Measurements from ENCODE around the gene ETV6.

The ETV6 gene

DNA sequence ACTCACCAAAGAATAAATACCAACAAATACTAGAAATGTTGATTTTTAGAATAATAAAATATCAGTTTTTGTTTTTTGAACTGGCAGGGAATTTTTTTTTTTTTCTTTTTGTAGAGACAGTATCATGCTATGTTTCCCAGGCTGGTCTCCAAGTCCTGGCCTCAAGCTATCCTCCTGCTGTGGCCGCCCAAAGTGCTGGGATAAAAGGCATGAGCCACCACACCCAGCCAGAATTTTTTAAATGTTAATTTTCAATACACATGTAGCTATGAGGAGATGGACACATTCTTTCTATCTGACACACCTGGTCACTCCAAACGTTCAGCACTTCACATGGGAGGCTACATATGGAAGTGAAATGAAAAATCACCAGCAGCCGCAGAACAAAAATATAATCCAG, 126.8 kb downstream of the ETV6 start:
- no peak for DNase-seq (ENCODE audit: low spot score)

DNA sequence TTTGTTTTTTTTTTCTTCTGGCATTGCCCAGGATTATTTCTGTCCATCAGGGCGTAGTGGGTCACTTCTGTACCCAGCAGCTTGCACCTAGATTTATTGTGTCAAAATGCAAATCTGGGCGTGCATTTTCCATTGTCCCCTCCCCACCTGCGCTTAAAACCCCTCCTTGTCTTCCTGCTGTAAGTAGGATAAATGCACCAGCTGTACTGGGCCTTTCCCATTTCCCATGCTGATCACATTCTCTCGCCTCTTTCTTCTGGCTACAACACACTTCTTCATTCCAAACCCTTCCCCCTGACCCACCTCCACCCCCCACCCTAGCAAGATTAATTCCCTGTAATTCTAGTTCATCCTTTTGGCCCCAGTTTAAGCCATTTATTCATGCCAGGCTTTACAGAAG, 128.0 kb downstream of the ETV6 start:
- DNase-seq (ENCODE audit: low spot score), result no peak

DNA sequence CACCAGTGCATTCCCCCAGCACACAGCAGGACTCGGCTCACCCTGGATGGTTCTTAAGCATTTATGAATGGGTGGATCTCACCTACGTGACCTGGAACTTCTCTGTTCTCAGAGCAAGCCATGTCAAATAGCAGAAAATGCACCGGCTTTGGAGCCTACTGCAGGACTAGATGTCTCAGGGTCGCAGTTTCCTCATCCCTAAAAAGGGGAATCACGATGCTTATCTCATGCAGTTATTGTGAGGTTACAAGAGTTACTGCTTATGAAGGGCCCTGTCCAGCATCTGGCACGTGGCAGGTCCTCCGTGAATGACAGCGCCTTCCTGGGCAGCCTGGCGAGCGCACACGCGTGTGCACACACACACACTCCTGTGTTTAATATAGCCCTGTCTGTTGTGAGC, 128.5 kb downstream of the ETV6 start:
- no peak for DNase-seq (ENCODE audit: low spot score)

DNA sequence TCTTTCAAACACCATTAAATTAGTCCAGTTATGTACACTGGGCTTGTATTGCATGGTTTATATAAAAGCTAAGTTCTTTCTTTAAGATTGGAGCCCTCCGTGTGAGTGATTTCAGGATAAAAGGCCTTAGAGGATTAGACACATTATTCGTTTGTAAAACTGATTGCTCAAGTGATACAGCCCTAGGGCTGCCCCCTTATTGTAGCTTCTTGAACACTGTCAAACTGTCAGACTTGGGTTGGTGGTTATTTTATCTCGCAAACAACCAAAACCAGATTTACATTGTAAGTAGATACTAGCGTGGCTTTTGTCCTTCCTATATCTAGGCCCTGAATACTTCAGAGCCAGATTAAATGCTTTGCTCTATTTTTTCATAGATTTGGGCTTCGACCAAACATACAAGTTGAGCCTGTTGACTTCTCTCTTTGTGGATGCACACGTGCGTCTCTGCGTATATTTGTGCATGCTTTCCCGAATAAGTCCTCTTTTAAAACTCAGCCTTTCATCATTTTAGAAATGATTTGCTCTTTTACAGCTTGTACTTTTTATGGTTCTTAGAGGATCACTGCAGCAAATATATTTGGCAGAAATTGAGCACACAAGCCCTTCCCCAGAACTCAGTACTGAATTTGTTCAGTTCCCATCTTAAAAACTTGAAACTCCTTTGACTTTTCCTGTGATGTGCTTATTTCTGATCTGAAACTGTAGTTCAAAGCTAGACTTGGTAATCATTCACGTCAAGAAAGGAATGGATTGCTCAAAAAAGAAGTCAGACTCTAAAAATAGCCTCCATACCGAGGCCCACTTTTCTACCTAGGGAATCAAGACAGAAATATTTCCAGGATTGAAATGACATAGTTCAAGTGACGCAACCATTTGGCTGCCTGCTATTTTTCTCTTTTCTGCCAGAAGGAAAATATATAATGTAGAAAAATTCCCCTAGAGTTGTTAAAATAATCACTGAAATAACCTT, 129.5 kb downstream of the ETV6 start:
- DNase-seq (ENCODE audit: low spot score), result no peak

DNA sequence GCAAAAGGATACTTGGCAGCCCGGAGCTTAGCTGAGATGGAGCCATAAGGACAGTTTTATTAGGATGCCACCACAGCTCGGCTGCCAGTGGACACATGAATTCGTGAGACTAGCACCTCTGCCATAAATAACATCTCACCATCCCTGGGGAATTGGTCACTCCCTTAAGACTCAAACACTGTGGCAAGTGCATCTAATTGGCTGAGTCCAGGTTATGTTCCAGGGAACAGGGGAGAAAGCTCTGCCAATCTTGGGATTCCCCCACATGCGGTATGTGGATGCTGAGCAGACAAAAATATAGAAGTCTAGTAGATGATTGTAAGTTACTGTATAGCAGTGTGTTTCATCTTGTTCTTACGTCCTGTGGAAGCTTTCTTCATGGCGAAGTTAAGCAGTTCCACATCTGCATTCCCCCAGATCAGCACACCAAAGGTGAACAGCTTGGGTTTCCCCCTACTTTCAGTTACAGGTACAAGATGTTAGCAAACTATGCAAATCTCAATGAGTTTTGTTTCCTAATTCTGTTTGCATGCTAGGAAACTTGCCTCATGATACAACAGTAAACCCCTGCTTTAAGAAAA, 131.1 kb downstream of the ETV6 start:
- no peak for DNase-seq (ENCODE audit: low spot score)

DNA sequence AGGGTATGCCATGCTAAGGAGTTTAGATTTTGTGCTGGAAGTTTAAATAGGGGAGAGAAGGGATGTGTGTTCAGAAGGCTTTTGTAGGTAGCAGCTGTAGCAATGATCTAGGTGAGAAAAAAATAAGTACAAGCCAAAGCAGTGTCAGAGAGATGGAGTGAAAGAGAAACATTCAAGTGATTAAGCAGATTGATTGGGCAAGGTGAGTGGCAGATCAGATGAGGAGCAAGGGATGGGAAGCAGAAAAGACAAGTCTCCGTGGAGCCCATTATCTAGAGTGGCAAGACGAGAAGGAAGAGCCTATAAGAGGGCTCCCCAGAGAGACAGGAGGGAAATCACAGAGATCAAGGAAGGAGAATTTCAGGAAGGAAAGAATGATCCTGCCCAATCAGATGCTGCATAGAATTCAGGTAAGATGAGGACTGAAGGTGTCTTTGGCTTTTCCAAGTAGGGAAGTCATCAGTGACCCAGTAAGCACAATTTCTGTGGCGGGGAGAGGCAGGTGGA, 133.5 kb downstream of the ETV6 start:
- DNase-seq (ENCODE audit: low spot score), result no peak

DNA sequence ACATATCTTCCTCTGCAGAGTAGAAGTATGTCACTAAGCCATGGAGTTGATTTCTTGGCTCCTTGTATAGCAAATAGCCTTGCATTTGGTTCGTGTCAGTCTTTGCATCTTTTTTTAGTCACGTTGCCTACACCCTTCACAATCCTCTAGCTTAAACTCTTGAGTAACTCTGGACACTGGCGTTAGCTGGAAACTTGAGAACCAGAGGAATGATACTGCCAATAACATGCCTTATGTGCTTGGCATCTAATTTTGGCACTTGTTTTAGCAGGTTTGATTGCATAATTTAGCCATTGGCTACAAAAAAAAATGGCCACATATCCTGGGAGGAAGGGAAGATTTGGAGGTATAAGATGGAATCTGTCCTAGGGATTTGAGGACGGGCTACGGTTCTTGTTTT, 136.2 kb downstream of the ETV6 start:
- no peak for DNase-seq (ENCODE audit: low spot score)

DNA sequence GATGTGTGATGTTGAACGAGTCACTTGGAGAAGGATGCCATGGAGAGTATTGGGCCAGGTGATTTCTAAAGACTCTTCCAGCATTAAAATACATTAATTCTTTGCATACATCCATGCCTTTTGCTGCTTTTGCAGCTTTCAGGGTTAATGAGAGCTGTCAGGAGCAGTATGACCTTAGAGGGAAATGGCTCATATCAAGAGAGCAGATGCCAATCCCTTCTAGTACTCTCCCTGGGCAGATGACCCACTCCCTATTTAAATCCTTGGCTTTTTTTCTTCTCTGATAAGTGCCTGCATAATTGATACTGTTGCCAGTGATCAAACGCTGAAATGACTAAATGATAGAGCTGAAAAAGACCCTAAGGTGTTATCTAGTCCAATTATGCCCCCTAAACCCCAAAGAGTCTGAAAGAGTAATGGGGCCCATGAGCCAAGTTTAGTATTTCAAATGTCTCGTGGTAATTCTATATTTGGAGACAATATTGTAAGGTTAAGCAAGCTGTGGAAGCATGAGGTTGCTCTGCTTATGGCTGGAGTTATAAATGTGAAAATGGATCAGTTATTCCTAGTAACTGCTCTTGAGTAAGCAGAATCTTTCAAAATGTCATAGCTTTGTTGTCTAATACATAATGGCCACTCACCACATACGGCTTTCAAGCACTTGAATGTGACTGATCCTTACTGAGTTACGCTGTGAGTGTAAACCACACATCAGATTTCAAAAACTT, 137.3 kb downstream of the ETV6 start:
- DNase-seq (ENCODE audit: low spot score), result no peak

DNA sequence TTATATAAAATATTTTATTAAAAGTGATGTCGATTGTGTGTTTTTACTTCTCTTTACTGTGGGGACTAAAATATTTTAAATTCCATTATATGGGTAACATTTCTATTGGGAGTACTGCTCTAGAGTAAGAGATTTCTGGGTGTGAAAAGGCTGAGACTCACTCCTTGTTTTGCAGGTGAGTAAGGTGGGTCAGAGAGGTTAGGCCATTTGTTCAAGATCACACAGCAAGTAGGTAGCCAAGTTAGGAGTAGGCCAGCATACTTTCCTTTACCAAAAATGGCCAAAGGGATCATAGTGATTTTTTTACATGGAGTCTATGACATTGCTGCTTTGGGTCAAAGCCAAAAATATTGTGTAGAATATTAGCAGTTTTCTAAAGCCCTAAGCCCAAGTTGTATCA, 138.0 kb downstream of the ETV6 start:
- no peak for DNase-seq (ENCODE audit: low spot score)

DNA sequence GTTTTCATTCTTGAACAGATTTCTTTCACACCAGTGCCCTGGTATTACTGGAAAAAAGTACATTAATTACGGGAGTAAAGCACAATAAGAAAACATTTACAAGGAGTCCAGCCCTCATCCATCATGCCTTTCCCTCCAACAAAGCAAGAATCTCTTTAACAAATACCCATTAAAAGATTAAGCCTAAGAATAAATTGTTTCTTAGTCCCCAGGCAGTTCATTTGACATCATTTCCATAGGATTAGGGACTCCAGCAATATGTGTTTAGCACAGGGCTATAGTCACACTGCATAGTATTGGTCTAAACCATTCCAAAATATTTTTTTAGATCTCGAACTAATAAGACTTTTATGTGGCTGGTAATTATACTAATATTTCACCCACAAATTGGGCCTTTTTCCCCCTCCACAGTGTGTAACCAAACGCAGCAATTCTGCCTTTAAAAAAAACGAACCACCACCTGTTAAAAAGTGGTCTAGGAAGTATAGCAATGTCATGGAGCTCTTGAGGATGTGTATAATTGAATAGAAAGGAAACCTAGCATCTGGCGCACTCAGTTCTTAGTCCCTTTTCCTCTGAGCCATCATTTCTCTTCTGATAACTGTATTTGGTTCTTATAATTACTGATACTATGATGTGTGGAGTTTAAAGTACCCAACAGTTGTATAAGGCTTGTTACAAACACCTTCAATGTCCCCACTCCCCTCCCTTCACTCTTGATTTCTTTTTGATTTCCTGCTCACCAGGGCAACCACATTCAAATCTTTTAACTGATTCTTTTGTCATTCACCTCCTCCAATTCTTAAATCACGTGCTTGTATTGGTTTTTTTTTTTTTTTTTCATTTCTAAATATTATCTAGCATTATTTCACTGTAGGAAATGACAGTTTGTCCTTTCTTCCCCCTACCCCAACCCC, 138.7 kb downstream of the ETV6 start:
- peak; percentile 53 for DNase-seq (ENCODE audit: low spot score)

DNA sequence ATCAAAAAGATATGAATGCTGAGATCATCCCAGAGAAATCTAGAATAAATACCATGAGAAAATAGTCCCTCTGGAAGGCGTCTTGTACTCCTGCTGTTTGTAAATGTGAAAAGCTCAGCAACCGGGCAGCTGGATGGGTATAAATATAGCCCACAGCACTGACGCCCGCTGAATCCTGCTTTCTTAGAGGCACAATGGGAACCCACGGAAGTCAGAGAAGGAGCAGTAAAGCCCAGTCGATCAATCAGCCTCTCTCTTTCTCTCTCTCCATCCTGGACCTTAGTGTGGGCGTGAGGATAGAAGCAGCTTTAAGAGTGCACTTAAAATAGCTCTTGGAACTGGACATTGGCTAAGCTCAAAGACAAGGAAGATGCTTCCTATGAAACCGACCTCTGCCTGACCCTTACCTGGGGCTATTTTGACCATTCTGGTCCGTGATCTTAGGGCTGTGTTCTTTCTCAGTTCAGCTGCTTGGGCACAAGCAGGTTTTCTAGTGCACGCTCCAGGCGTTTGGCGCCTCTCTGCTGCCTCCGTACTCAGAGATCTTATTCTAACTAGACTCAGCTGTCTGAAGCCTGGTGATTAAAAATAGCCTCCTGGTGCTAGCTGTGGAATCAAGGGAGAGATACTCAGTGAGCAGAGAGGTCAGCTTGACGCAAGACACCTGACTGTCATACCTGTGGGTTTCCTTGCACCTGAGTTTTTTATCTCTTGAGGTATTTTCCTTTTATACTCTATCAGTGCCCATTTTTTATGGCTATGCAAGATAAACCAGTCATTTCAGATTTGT, 144.6 kb downstream of the ETV6 start:
- no peak for DNase-seq (ENCODE audit: low spot score)

DNA sequence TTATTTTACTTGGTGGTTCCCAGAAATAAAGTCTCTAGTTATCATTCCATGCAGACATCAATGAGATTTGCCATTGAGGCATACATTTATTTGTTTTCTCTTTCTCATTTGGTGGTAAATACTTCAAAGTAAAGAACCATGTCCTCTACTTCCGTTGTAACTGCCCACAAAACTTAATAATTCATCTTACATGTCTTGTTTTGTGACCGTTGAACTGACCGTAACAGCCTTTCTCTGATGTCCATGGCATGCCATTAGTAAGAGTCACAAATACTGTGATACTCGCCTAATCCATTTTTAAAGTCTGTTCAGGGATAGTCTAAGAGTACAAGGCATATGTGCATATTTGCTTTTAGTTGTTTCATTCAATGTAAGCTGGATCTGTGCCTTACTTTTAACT, 145.3 kb downstream of the ETV6 start:
- no peak for DNase-seq (ENCODE audit: low spot score)

DNA sequence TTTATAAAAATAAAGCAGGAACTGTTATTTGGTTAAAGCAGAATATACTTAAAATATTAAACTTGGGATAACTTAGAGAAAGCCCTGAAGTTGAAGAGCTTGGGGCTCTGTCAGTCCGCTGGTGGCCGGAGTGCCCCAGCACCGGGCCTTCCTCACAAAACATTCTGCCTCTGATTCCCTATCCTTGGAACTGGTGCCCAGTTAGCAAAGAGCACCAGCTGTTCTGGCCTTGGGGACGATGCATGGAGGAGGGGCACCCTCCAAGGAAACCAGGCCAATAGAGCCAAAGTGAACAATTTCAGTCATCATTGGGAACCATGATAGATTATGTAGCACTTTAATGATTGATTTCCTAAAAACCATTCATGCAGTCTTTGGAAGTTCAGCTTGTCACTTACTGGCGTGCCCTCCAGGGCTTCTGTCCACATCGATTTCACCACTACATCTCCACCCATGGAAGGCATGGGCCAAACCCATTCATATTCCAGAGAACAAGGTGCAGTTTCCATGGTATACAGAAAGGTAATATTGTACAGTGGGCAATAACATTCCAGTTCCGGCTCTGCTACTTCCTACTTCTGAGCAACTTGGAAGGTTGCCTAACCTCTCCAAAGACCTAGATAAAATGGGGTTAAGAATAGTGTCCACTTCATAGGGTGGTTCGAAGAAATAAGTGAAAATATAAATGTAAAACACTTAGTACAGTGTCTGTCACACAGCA, 145.9 kb downstream of the ETV6 start:
- DNase-seq (ENCODE audit: low spot score), result no peak

DNA sequence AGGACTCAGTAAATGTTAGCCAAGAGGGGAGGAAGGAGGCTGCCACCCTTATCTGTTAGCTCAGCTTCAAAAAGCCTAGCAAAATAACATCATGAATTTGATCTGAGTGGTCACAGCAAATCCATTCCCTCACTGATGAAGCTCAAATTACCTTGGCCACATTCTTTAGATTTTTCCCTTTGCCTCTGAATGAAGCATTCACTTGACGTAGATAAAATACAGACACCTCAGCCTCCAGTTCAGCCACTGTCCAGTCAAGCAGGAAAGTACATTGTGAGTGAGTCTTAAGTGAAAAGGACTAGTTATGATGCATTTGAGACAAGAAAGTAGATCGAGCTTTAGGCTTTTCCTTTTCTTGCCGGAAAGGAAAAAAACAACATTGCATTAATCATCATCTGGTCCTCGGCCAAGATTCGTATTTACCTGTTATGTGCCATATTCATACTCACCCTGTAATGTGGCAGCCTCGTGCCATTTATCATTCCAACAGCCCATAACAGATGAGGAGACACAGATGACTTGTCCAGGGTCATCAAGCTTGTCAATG, 146.5 kb downstream of the ETV6 start:
- no peak for DNase-seq (ENCODE audit: low spot score)

DNA sequence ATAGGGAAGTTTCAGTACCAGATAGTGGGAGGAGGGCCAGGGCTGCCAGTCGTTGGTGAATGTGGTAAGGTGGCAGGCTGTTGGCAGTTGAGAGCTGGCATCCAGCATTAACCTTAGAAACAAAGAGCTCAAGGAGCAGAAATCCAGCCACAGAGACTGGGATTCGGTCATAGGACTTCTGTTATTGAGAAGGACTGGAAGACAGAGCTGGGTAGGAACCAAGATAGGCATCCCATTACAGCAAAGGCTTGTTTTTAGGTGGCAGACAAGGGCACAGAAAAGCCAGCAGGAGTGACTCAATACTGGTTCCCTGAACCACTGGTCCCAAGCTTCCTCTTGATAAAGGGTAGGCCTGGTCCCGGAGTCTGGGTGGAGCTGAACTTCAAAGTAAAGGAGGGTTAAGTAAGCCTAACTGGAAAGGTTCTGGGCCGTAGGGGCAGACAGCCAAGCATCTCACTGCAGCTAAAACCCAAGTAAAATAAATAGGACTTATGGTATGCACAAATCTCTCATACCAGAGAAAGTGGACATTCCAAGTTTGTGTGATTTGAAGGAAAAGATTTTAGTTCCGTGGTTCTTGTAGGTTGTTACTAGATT, 147.9 kb downstream of the ETV6 start:
- no peak for DNase-seq (ENCODE audit: low spot score)

DNA sequence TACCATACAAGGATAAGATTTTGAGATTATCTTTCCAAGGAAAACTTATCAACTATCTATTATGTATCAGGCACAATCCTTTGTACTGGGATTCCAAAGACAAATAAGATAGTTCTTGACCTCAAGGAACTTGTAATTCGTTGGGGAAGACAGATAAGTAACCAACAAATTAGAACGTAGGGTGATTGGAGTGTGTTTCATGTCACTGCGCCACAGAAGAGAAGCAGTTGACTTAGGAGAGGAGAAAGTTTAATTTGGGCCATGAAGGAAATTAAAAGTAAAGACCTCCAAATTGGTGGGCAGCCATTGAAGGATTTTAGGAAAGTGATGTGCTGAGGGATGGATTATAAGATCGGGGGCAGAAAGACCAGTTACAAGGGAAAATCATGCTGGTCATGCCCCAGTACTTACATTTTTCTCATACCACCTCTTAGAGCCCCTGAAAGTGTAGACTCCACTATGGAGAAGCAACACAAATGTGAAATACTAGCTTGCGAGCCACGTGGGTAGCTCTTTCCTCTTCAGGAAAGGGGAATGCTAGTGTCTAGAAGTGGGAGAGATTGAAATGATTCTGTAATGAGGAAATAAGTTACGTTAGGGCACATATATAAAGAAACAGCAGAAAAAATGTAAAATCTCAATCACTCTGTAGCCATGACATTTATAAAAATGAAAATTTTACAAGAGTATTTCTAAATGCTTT, 148.7 kb downstream of the ETV6 start:
- DNase-seq (ENCODE audit: low spot score), result no peak

DNA sequence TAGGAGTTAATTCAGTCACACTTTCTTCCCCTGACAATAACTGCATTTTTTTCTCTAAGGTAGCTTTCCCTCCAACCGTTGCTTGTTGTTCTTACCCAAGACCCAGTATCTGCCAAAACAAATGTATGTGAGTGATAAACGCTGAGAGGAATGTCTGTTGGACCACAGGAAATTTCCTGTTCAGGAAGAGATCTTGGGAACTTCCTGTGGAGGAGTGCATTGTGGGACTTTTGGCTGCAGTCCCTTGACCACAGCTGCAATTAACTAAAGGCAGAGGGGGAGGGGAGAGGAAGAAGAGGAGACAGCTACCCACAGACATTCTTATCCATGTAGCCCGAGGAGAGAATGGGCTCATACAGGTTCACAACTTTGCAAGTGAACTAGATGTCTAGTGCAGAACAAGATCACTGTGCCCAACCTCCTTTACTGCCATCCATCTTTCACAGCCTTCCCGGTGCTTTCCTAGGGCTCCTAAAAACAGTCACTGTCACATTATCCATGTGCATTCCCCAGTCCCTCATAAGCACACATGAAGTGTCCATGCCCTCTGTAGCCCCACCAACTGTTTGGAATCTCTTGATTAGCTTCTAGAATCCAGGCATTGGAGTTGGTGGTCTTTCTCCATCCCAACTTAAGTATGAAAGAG, 149.5 kb downstream of the ETV6 start:
- DNase-seq (ENCODE audit: low spot score), result no peak

DNA sequence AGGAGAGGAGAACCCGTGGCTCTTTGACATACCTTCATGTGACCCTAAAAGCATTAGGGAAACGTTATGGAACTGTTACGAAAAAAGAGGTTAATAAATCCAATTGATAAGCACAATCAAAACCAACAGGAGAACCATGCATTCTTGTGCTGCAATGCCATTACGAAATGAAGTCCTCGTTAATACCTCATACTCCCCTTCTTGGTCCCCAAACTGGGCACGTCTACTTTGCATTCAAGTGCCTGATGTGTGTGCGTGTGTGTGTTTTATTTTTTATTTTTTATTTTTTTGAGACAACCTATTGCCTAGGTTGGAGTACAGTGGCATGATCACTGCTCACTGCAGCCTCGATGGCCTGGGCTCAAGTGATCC, 150.0 kb downstream of the ETV6 start:
- no peak for DNase-seq (ENCODE audit: low spot score)
